ENCODE measurements around the gene MAST4. TPM values are rescaled to one million over a fixed set of nuclear protein-coding genes. Genes with fewer than 3 reads are reported as not detected.

MAST4 gene
- total RNA-seq, 2 experiments from 2014 or later = 27.7 to 28.8 TPM

GRCh38 chr5:66884564-66885243, 288.5 kb downstream of the MAST4 start:
- intact Hi-C loops (cut with micrococcal nuclease) = no loop called here
- Mint-ChIP-seq H3K4me1 (ENCODE audit: low read depth) (no peaks in the 10 kb centered on the region), H3K36me3 (ENCODE audit: low read depth) (no peaks in the 10 kb centered on the region), H3K27ac (no peak overlapping the region), H3K9me3 (no peaks in the 10 kb centered on the region), H3K4me3 (no peak overlapping the region), H3K27me3 (ENCODE audit: low read depth) (peaks cover 2% of the 10 kb centered on the region)
- CTCF ChIA-PET = interaction anchor here (0.8 kb wide), 1 partner anchor 8 kb away, joined by 4 read pairs; no protein-coding TSS in a partner anchor
- no peak for DNase-seq

- no peak overlapping the region for H3K27ac Mint-ChIP-seq
- intact Hi-C loops (cut with micrococcal nuclease) = no loop called here
- DNase-seq = no peak
- H3K4me1 Mint-ChIP-seq (ENCODE audit: low read depth) = no peaks in the 10 kb centered on the region
- H3K9me3 Mint-ChIP-seq = no peaks in the 10 kb centered on the region
- CTCF ChIA-PET = no interaction called here
- no peaks in the 10 kb centered on the region for H3K36me3 Mint-ChIP-seq (ENCODE audit: low read depth)
- H3K27me3 Mint-ChIP-seq (ENCODE audit: low read depth) = peaks cover 12% of the 10 kb centered on the region
- H3K4me3 Mint-ChIP-seq = no peak overlapping the region
Measured at GRCh38 chr5:66886941-66887340, 290.7 kb downstream of the MAST4 start.

- CTCF ChIA-PET = interaction anchor here (0.6 to 0.8 kb wide), 3 partner anchors 41 to 134 kb away, joined by 4 to 6 read pairs (median 4); no protein-coding TSS in a partner anchor
- Mint-ChIP-seq H3K27me3 (ENCODE audit: low read depth) (peaks cover 14% of the 10 kb centered on the region), H3K9me3 (no peaks in the 10 kb centered on the region), H3K36me3 (ENCODE audit: low read depth) (no peaks in the 10 kb centered on the region), H3K27ac (no peak overlapping the region), H3K4me3 (no peak overlapping the region), H3K4me1 (ENCODE audit: low read depth) (no peaks in the 10 kb centered on the region)
- intact Hi-C loops (cut with micrococcal nuclease) = no loop called here
- no peak for DNase-seq
Measured at GRCh38 chr5:66888613-66889012, 292.4 kb downstream of the MAST4 start.

GRCh38 chr5:66889056-66889455, 292.9 kb downstream of the MAST4 start:
- CTCF ChIA-PET = no interaction called here
- DNase-seq = no peak
- intact Hi-C loops (cut with micrococcal nuclease) = no loop called here
- no peaks in the 10 kb centered on the region for H3K36me3 Mint-ChIP-seq (ENCODE audit: low read depth)
- H3K9me3 Mint-ChIP-seq = no peaks in the 10 kb centered on the region
- H3K4me1 Mint-ChIP-seq (ENCODE audit: low read depth) = no peaks in the 10 kb centered on the region
- peaks cover 14% of the 10 kb centered on the region for H3K27me3 Mint-ChIP-seq (ENCODE audit: low read depth)
- H3K27ac Mint-ChIP-seq = no peak overlapping the region
- H3K4me3 Mint-ChIP-seq = no peak overlapping the region

- Mint-ChIP-seq H3K4me3 (no peak overlapping the region), H3K4me1 (ENCODE audit: low read depth) (no peaks in the 10 kb centered on the region), H3K36me3 (ENCODE audit: low read depth) (no peaks in the 10 kb centered on the region), H3K27ac (no peak overlapping the region), H3K27me3 (ENCODE audit: low read depth) (peaks cover 14% of the 10 kb centered on the region), H3K9me3 (no peaks in the 10 kb centered on the region)
- intact Hi-C loops (cut with micrococcal nuclease) = no loop called here
- DNase-seq = no peak
- CTCF ChIA-PET = no interaction called here
Measured at GRCh38 chr5:66889524-66889923, 293.3 kb downstream of the MAST4 start.

- CTCF ChIA-PET = interaction anchor here (0.6 kb wide), 1 partner anchor 11 kb away, joined by 3 read pairs; no protein-coding TSS in a partner anchor
- Mint-ChIP-seq H3K27me3 (ENCODE audit: low read depth) (peaks cover 22% of the 10 kb centered on the region), H3K4me3 (no peak overlapping the region), H3K36me3 (ENCODE audit: low read depth) (no peaks in the 10 kb centered on the region), H3K4me1 (ENCODE audit: low read depth) (no peaks in the 10 kb centered on the region), H3K9me3 (no peaks in the 10 kb centered on the region), H3K27ac (no peak overlapping the region)
- intact Hi-C loops (cut with micrococcal nuclease) = no loop called here
- DNase-seq = no peak
Measured at GRCh38 chr5:66891184-66891925, 295.2 kb downstream of the MAST4 start.

- Mint-ChIP-seq H3K9me3 (no peaks in the 10 kb centered on the region), H3K27me3 (ENCODE audit: low read depth) (peaks cover 26% of the 10 kb centered on the region), H3K4me3 (no peak overlapping the region), H3K4me1 (ENCODE audit: low read depth) (no peaks in the 10 kb centered on the region), H3K27ac (no peak overlapping the region), H3K36me3 (ENCODE audit: low read depth) (no peaks in the 10 kb centered on the region)
- no peak for DNase-seq
- CTCF ChIA-PET = interaction anchor here (0.7 to 1.4 kb wide), 2 partner anchors 8 to 78 kb away, joined by 3 to 4 read pairs; no protein-coding TSS in a partner anchor
- intact Hi-C loops (cut with micrococcal nuclease) = no loop called here
Measured at GRCh38 chr5:66892716-66893115, 296.5 kb downstream of the MAST4 start.

GRCh38 chr5:66894480-66895240, 298.5 kb downstream of the MAST4 start:
- H3K27me3 Mint-ChIP-seq (ENCODE audit: low read depth) = peaks cover 31% of the 10 kb centered on the region
- H3K36me3 Mint-ChIP-seq (ENCODE audit: low read depth) = no peaks in the 10 kb centered on the region
- CTCF ChIA-PET = interaction anchor here (0.6 kb wide), 1 partner anchor 7 kb away, joined by 3 read pairs; no protein-coding TSS in a partner anchor
- no peak overlapping the region for H3K27ac Mint-ChIP-seq
- intact Hi-C loops (cut with micrococcal nuclease) = no loop called here
- no peaks in the 10 kb centered on the region for H3K9me3 Mint-ChIP-seq
- no peaks in the 10 kb centered on the region for H3K4me1 Mint-ChIP-seq (ENCODE audit: low read depth)
- no peak for DNase-seq
- no peak overlapping the region for H3K4me3 Mint-ChIP-seq

- H3K4me1 Mint-ChIP-seq (ENCODE audit: low read depth) = no peaks in the 10 kb centered on the region
- no peak overlapping the region for H3K4me3 Mint-ChIP-seq
- DNase-seq = no peak
- CTCF ChIA-PET = no interaction called here
- peaks cover 25% of the 10 kb centered on the region for H3K27me3 Mint-ChIP-seq (ENCODE audit: low read depth)
- H3K27ac Mint-ChIP-seq = no peak overlapping the region
- no peaks in the 10 kb centered on the region for H3K36me3 Mint-ChIP-seq (ENCODE audit: low read depth)
- intact Hi-C loops (cut with micrococcal nuclease) = no loop called here
- no peaks in the 10 kb centered on the region for H3K9me3 Mint-ChIP-seq
Measured at GRCh38 chr5:66896171-66896570, 300.0 kb downstream of the MAST4 start.

GRCh38 chr5:66897356-66897755, 301.2 kb downstream of the MAST4 start:
- no peaks in the 10 kb centered on the region for H3K36me3 Mint-ChIP-seq (ENCODE audit: low read depth)
- no peaks in the 10 kb centered on the region for H3K9me3 Mint-ChIP-seq
- no peak for DNase-seq
- CTCF ChIA-PET = no interaction called here
- no peak overlapping the region for H3K27ac Mint-ChIP-seq
- intact Hi-C loops (cut with micrococcal nuclease) = no loop called here
- H3K4me3 Mint-ChIP-seq = no peak overlapping the region
- peaks cover 22% of the 10 kb centered on the region for H3K27me3 Mint-ChIP-seq (ENCODE audit: low read depth)
- no peaks in the 10 kb centered on the region for H3K4me1 Mint-ChIP-seq (ENCODE audit: low read depth)

GRCh38 chr5:66898241-66898995, 302.2 kb downstream of the MAST4 start:
- intact Hi-C loops (cut with micrococcal nuclease) = no loop called here
- H3K9me3 Mint-ChIP-seq = no peaks in the 10 kb centered on the region
- peaks cover 23% of the 10 kb centered on the region for H3K27me3 Mint-ChIP-seq (ENCODE audit: low read depth)
- DNase-seq = no peak
- H3K4me3 Mint-ChIP-seq = no peak overlapping the region
- H3K36me3 Mint-ChIP-seq (ENCODE audit: low read depth) = no peaks in the 10 kb centered on the region
- no peak overlapping the region for H3K27ac Mint-ChIP-seq
- no peaks in the 10 kb centered on the region for H3K4me1 Mint-ChIP-seq (ENCODE audit: low read depth)
- CTCF ChIA-PET = no interaction called here

GRCh38 chr5:66903218-66903617, 307.0 kb downstream of the MAST4 start:
- Mint-ChIP-seq H3K27ac (no peak overlapping the region), H3K4me1 (ENCODE audit: low read depth) (no peaks in the 10 kb centered on the region), H3K4me3 (no peak overlapping the region), H3K9me3 (no peaks in the 10 kb centered on the region), H3K36me3 (ENCODE audit: low read depth) (no peaks in the 10 kb centered on the region), H3K27me3 (ENCODE audit: low read depth) (peaks cover 17% of the 10 kb centered on the region)
- DNase-seq = no peak
- intact Hi-C loops (cut with micrococcal nuclease) = no loop called here
- CTCF ChIA-PET = no interaction called here

Measured in activated naive CD4-positive, alpha-beta T cell treated with anti-CD3 and anti-CD28 coated beads for 36 hours (primary cell).